HAP-1 (cell line): ENCODE results near the gene CCDC179.

ENCODE experiments used
- DNase-seq, 2 experiments: peaks; one replicate each; pipeline ENCODE4 v3.0.0-alpha.2; 2016 to 2020; ENCODE audit warnings: low spot score in 2 of 2
- H3K27me3 ChIP-seq: fragments of 250-450 bp; sonication (Bioruptor Pico); 2 replicates; pipeline ENCODE4 v1.5.1; 2020; ENCODE audit warnings: low read depth, mild to moderate bottlenecking, moderate library complexity
- H3K36me3 ChIP-seq: fragments of 250-450 bp; sonication (Bioruptor Pico); replicated peaks from 2 replicates; pipeline ENCODE4 v1.5.1; 2020; ENCODE audit warnings: mild to moderate bottlenecking
- H3K4me1 ChIP-seq: fragments of 250-450 bp; sonication (Bioruptor Pico); 2 replicates; pipeline ENCODE4 v1.5.1; 2020; ENCODE audit warnings: mild to moderate bottlenecking
- H3K4me3 ChIP-seq: fragments of 250-450 bp; sonication (Bioruptor Pico); 2 replicates; pipeline ENCODE4 v1.5.1; 2020; ENCODE audit warnings: mild to moderate bottlenecking, moderate library complexity
- H3K9me3 ChIP-seq: fragments of 250-450 bp; sonication (Bioruptor Pico); 2 replicates; pipeline ENCODE4 v1.5.1; 2020; ENCODE audit warnings: mild to moderate bottlenecking, moderate library complexity
- in situ Hi-C: fragments of 300-500 bp; cut with MboI; formaldehyde crosslinking; loops from 3 replicates; pipeline ENCODE4 v1.14.3; 2020; ENCODE audit warnings: low sequenced_read_pairs, inconsistent platforms, mixed read lengths

Gene CCDC179

DNA sequence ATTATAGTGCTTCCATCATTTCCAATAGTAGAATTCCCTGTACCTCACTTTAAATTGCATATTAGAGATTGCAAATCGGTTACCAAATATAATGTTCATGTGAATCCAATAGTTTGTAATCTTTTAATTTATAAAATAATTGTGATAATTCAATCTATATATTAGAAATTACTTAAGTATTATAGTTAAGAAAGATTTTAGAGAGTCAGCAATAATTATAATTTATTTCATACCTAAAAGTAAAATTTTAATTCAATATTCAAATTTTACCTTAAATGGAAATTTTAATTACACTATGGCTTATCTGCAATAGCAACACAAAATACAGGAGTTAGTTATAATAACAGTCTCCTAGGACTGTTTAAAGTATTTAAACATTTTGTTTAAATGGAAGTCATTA, 13.5 kb downstream of the CCDC179 start:
- in situ Hi-C loops = no loop called here
- no peaks in the 10 kb centered on the region for H3K4me1 ChIP-seq
- no peaks in the 10 kb centered on the region for H3K9me3 ChIP-seq
- no peak for DNase-seq
- no peaks in the 10 kb centered on the region for H3K27me3 ChIP-seq
- no peaks in the 10 kb centered on the region for H3K36me3 ChIP-seq
- no peak overlapping the region for H3K4me3 ChIP-seq

- no peak for DNase-seq
- H3K4me1 ChIP-seq = peaks cover 5% of the 10 kb centered on the region; the same call in 1 of the 2 replicates
- H3K36me3 ChIP-seq = no peaks in the 10 kb centered on the region
- in situ Hi-C loops = no loop called here
- H3K9me3 ChIP-seq = no peaks in the 10 kb centered on the region
- no peaks in the 10 kb centered on the region for H3K27me3 ChIP-seq
- no peak overlapping the region for H3K4me3 ChIP-seq
Observed at GRCh38 chr11:22832315-22833015, 27.8 kb downstream of the CCDC179 start.

GRCh38 chr11:22830082-22830414, 30.2 kb downstream of the CCDC179 start:
- DNase-seq = no peak
- H3K36me3 ChIP-seq = peaks cover 13% of the 10 kb centered on the region
- no peaks in the 10 kb centered on the region for H3K27me3 ChIP-seq
- in situ Hi-C loops = no loop called here
- no peak overlapping the region for H3K4me3 ChIP-seq
- H3K9me3 ChIP-seq = no peaks in the 10 kb centered on the region
- H3K4me1 ChIP-seq = peaks cover 5% of the 10 kb centered on the region; the same call in 1 of the 2 replicates

- H3K27me3 ChIP-seq = no peaks in the 10 kb centered on the region
- no peaks in the 10 kb centered on the region for H3K9me3 ChIP-seq
- in situ Hi-C loops = no loop called here
- DNase-seq = peak; percentile 86 to 98
- H3K4me1 ChIP-seq = peaks cover 5% of the 10 kb centered on the region; the same call in 1 of the 2 replicates
- H3K36me3 ChIP-seq = peaks cover 14% of the 10 kb centered on the region
- peak within 1 kb of the TSS; percentile 91 for H3K4me3 ChIP-seq
Observed at GRCh38 chr11:22829231-22830081, 30.8 kb downstream of the CCDC179 start, which contains the start of gene SVIP. SVIP (minus strand) TSS chr11:22829801; CDS start chr11:22829748, 53 bp downstream.

GRCh38 chr11:22828373-22828772, 31.9 kb downstream of the CCDC179 start:
- peaks cover 5% of the 10 kb centered on the region; the same call in 1 of the 2 replicates for H3K4me1 ChIP-seq
- H3K4me3 ChIP-seq = peak overlapping the region; percentile 91
- in situ Hi-C loops = no loop called here
- no peak for DNase-seq
- no peaks in the 10 kb centered on the region for H3K27me3 ChIP-seq
- H3K36me3 ChIP-seq = peaks cover 18% of the 10 kb centered on the region
- no peaks in the 10 kb centered on the region for H3K9me3 ChIP-seq

DNA sequence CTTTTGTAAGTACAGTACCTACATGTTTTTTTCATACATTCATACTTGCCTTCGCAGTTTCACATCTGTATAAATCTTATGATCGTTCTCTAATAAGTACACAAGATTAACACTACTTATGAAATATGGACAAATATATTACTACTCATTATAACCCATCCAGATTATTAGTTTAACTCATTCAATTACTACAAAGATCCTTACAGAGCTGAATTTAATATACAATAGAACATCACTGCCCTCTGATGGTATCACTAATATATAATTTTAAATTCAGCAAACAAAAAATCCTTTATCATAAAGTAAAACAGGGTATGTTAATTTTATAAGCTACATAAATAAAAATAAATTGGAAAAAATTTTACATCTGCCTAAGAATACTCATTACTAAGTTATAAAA, 38.1 kb downstream of the CCDC179 start:
- Histone ChIP-seq H3K36me3 (peaks cover 48% of the 10 kb centered on the region), H3K9me3 (no peaks in the 10 kb centered on the region)
- DNase-seq = no peak

DNA sequence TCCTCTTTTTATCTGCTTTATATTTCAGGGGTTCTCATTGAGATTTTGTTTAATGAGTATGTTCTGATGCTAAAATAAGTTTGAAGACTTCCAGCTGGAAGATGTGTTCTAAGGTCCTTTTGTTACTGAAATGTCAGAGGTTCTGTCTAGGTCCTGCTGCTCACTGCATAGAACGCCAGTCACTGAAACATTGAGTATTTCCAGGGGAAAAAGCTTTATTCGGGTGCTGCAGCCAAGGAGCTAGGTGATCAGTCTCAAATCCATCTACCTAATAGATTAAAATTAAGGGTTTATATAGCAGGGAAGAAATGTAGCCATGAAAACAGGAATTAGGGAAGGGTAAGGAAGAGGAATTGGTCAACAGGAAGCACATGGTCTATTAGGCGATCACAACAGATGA, 50.4 kb downstream of the CCDC179 start:
- DNase-seq = no peak
- Histone ChIP-seq H3K36me3 (no peaks in the 10 kb centered on the region), H3K4me1 (peaks cover 8% of the 10 kb centered on the region), H3K9me3 (peaks cover 4% of the 10 kb centered on the region; the same call in 1 of the 2 replicates), H3K4me3 (no peak overlapping the region), H3K27me3 (no peaks in the 10 kb centered on the region)
- in situ Hi-C loops = no loop called here

More for the DNA sequence above, 38.1 kb downstream of the CCDC179 start:
- Histone ChIP-seq H3K4me1 (no peaks in the 10 kb centered on the region), H3K4me3 (no peak overlapping the region), H3K27me3 (no peaks in the 10 kb centered on the region)
- in situ Hi-C loops = no loop called here

DNA sequence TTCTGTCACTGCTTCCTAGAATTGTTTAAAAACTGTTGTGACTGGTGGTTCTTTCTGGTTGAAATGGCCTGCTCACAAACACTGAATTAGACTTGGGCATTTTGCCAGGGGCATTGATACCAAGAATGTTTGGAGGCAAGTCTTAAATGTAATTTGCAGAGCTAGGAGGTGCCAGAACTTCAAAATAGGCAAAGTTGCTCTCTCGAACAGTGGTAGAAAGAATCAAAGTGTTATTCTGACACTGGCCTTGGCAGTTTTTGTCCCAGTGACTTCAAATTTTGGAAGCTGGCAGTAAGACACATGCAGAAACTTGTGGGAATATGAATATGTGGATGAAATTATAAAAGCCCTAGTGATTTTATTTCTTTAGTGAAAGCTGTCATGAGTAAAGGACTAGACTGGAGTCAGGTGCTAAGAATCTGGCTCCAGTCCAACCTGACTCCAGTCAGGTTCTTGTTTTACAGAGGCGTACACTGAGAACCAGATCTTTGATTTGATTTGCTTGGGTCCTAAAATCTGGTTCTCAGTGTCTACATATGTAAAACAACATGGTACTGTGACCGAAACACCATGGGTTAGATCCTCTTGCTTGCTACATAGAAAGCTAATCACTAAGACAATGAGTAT, 51.6 kb downstream of the CCDC179 start:
- H3K4me1 ChIP-seq = peaks cover 15% of the 10 kb centered on the region
- in situ Hi-C loops = no loop called here
- DNase-seq = no peak
- no peaks in the 10 kb centered on the region for H3K36me3 ChIP-seq
- H3K4me3 ChIP-seq = no peak overlapping the region
- peaks cover 4% of the 10 kb centered on the region; the same call in 1 of the 2 replicates for H3K9me3 ChIP-seq
- no peaks in the 10 kb centered on the region for H3K27me3 ChIP-seq

- in situ Hi-C loops = no loop called here
- Histone ChIP-seq H3K4me1 (peaks cover 15% of the 10 kb centered on the region), H3K9me3 (peaks cover 4% of the 10 kb centered on the region; the same call in 1 of the 2 replicates), H3K27me3 (no peaks in the 10 kb centered on the region), H3K4me3 (no peak overlapping the region), H3K36me3 (no peaks in the 10 kb centered on the region)
- no peak for DNase-seq
Observed at GRCh38 chr11:22807855-22808570, 52.3 kb downstream of the CCDC179 start.

GRCh38 chr11:22807391-22807790, 52.9 kb downstream of the CCDC179 start:
- no peak for DNase-seq
- Histone ChIP-seq H3K4me1 (peaks cover 15% of the 10 kb centered on the region), H3K4me3 (no peak overlapping the region), H3K27me3 (no peaks in the 10 kb centered on the region), H3K9me3 (peaks cover 4% of the 10 kb centered on the region; the same call in 1 of the 2 replicates), H3K36me3 (no peaks in the 10 kb centered on the region)
- in situ Hi-C loops = no loop called here

DNA sequence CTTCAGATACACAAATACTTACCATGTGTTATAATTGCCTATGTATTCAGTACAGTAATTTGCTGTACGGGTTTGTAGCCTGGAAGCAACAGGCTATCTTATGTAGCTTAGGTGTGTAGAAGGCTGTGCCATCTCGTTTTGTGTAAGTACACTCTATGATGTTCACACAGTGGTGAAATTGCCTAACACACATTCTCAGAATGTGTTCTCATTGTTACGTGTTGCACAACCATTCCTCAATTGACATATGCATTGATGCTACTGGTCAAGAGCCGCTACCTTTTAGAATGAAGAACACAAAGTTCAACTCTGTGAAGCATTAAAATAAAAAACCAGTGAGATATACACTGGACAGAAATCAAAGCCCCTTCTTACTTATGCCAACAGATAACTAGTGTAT, 57.4 kb downstream of the CCDC179 start:
- no peak for DNase-seq

GRCh38 chr11:22800482-22800881, 59.8 kb downstream of the CCDC179 start:
- Histone ChIP-seq H3K36me3 (no peaks in the 10 kb centered on the region), H3K27me3 (no peaks in the 10 kb centered on the region), H3K4me1 (peaks cover 12% of the 10 kb centered on the region), H3K9me3 (no peaks in the 10 kb centered on the region), H3K4me3 (no peak overlapping the region)
- in situ Hi-C loops = no loop called here
- no peak for DNase-seq

More for the DNA sequence above, 57.4 kb downstream of the CCDC179 start:
- in situ Hi-C loops = no loop called here
- no peaks in the 10 kb centered on the region for H3K36me3 ChIP-seq
- H3K4me1 ChIP-seq = peaks cover 15% of the 10 kb centered on the region
- H3K4me3 ChIP-seq = no peak overlapping the region
- H3K9me3 ChIP-seq = no peaks in the 10 kb centered on the region
- H3K27me3 ChIP-seq = no peaks in the 10 kb centered on the region

- H3K36me3 ChIP-seq = no peaks in the 10 kb centered on the region
- H3K4me1 ChIP-seq = no peaks in the 10 kb centered on the region
- H3K27me3 ChIP-seq = no peaks in the 10 kb centered on the region
- in situ Hi-C loops = loop anchor here (25.0 kb wide), 1 partner anchor 462 kb away; the partner anchor contains the start of gene SLC17A6
- H3K9me3 ChIP-seq = no peaks in the 10 kb centered on the region
- H3K4me3 ChIP-seq = no peak overlapping the region
- DNase-seq = no peak
Observed at GRCh38 chr11:22798901-22799300, 61.4 kb downstream of the CCDC179 start.
